IMR-90 (cell line): ENCODE results near the gene WNK1. TPM values are rescaled to one million over a fixed set of nuclear protein-coding genes. Genes with fewer than 3 reads are reported as not detected.

Experiments
- ATAC-seq: fragments of 200-7000 bp; cut with Tn5 transposase; 2 replicates; pipeline ENCODE4 v1.9.1; 2020; ENCODE audit warnings: low read depth, mild to moderate bottlenecking, moderate library complexity
- BruUV-seq: library from RNA; stranded (reverse); fragments of 400-500 nt; replicated peaks from 2 replicates; lab custom pipeline; 2021; lab: Mats Ljungman, UMichigan
- CTCF ChIA-PET: fragments of 300-600 bp; formaldehyde crosslinking; extraction: SDS; loops from one replicate; lab custom pipeline; 2021; ENCODE audit warnings: antibody characterized with exemption; lab: Yijun Ruan, JAX
- POLR2A ChIA-PET: fragments of 300-600 bp; sonication (Branson Sonifier 250); formaldehyde crosslinking; loops from one replicate; lab custom pipeline; 2022; ENCODE audit warnings: antibody characterized with exemption; ENCODE audit not compliant: unreplicated experiment; lab: Charles Lee
- DNase-seq: peaks from one replicate; pipeline ENCODE4 v3.0.0; 2013
- H2AFZ ChIP-seq: replicated peaks from 2 replicates; pipeline ENCODE3; 2013; ENCODE audit warnings: low read length, mild to moderate bottlenecking; ENCODE audit not compliant: poor library complexity
- H2AK5ac ChIP-seq: 2 replicates; pipeline ENCODE4 v1.6.1; 2013; ENCODE audit warnings: low read depth, low read length, inconsistent platforms
- H2AK9ac ChIP-seq: replicated peaks from 2 replicates; pipeline ENCODE3; 2013; ENCODE audit warnings: mild to moderate bottlenecking, low read depth, low read length, moderate library complexity; ENCODE audit not compliant: poor library complexity
- H2BK120ac ChIP-seq: 2 replicates; pipeline ENCODE4 v1.6.1; 2013; ENCODE audit warnings: low read depth, low read length, inconsistent platforms
- H2BK15ac ChIP-seq: 3 replicates; pipeline ENCODE4 v1.6.1; 2013; ENCODE audit warnings: low read depth, low read length, inconsistent platforms
- H2BK20ac ChIP-seq: 2 replicates; pipeline ENCODE4 v1.6.1; 2013; ENCODE audit warnings: low read depth, mild to moderate bottlenecking, inconsistent platforms, low read length, moderate library complexity
- H2BK5ac ChIP-seq: 2 replicates; pipeline ENCODE4 v1.6.1; 2013; ENCODE audit warnings: mild to moderate bottlenecking, low read depth, low read length, inconsistent platforms; ENCODE audit not compliant: poor library complexity, severe bottlenecking
- H3K14ac ChIP-seq: replicated peaks from 2 replicates; pipeline ENCODE4 v1.6.1; 2013; ENCODE audit warnings: low read depth, low read length, inconsistent platforms
- H3K18ac ChIP-seq: 2 replicates; pipeline ENCODE4 v1.6.1; 2013; ENCODE audit warnings: low read depth, low read length, control low read depth
- H3K23ac ChIP-seq: 2 replicates; pipeline ENCODE4 v1.6.1; 2013; ENCODE audit warnings: low read depth, low read length, inconsistent platforms
- H3K27ac ChIP-seq: 2 replicates; pipeline ENCODE4 v1.5.1; 2013; ENCODE audit warnings: mild to moderate bottlenecking, control low read depth, low read length; ENCODE audit not compliant: insufficient read depth
- H3K27me3 ChIP-seq: 2 replicates; pipeline ENCODE4 v1.6.1; 2013; ENCODE audit warnings: low read length; ENCODE audit not compliant: control insufficient read depth, insufficient read depth
- H3K36me3 ChIP-seq: 2 replicates; pipeline ENCODE4 v1.6.1; 2013; ENCODE audit warnings: low read length, mixed read lengths; ENCODE audit not compliant: control insufficient read depth, insufficient read depth
- H3K4ac ChIP-seq: 2 replicates; pipeline ENCODE4 v1.6.1; 2013; ENCODE audit warnings: low read depth, low read length, inconsistent platforms
- H3K4me1 ChIP-seq: 2 replicates; pipeline ENCODE4 v1.6.1; 2013; ENCODE audit warnings: low read length, mixed read lengths; ENCODE audit not compliant: control insufficient read depth, insufficient read depth
- H3K4me2 ChIP-seq: 2 replicates; pipeline ENCODE4 v1.6.1; 2013; ENCODE audit warnings: low read depth, mild to moderate bottlenecking, control low read depth, low read length, moderate library complexity
- H3K4me3 ChIP-seq: 2 replicates; pipeline ENCODE4 v1.5.1; 2013; ENCODE audit warnings: low read depth, mild to moderate bottlenecking, control low read depth, low read length, moderate library complexity; ENCODE audit not compliant: insufficient read depth
- H3K56ac ChIP-seq: 2 replicates; pipeline ENCODE4 v1.6.1; 2013; ENCODE audit warnings: low read length, inconsistent platforms; ENCODE audit not compliant: insufficient read depth; ENCODE audit errors: extremely low read depth
- H3K79me1 ChIP-seq, 2 experiments: 2 replicates each; pipeline ENCODE4 v1.6.1; 2013; ENCODE audit warnings: low read length in 2 of 2, inconsistent platforms in 1 of 2, low read depth in 1 of 2
- H3K9ac ChIP-seq: 2 replicates; pipeline ENCODE4 v1.6.1; 2013; ENCODE audit warnings: low read depth, low read length, control low read depth
- H3K9me1 ChIP-seq: 2 replicates; pipeline ENCODE4 v1.6.1; 2013; ENCODE audit warnings: low read length, inconsistent platforms; ENCODE audit not compliant: insufficient read depth
- H3K9me3 ChIP-seq: 2 replicates; pipeline ENCODE4 v1.6.1; 2013; ENCODE audit warnings: low read length; ENCODE audit not compliant: control insufficient read depth, insufficient read depth
- H4K20me1 ChIP-seq: 2 replicates; pipeline ENCODE4 v1.6.1; 2013; ENCODE audit warnings: low read length, inconsistent platforms; ENCODE audit not compliant: insufficient read depth
- H4K5ac ChIP-seq: 2 replicates; pipeline ENCODE4 v1.6.1; 2013; ENCODE audit warnings: mild to moderate bottlenecking, low read depth, low read length, control low read depth
- H4K8ac ChIP-seq, 2 experiments: 2 replicates each; pipeline ENCODE4 v1.6.1; 2013; ENCODE audit warnings: low read depth in 2 of 2, low read length in 2 of 2, control low read depth in 1 of 2, inconsistent platforms in 1 of 2
- H4K91ac ChIP-seq: 2 replicates; pipeline ENCODE4 v1.6.1; 2013; ENCODE audit warnings: low read depth, low read length, inconsistent platforms; ENCODE audit not compliant: insufficient read depth
- FOS ChIP-seq: fragments of 150-350 bp; IDR thresholded peaks from 2 replicates; pipeline ENCODE4 v1.6.1; 2016; ENCODE audit warnings: low read depth, low read length
- MAFK ChIP-seq: IDR thresholded peaks from 2 replicates; pipeline ENCODE4 v1.6.1; 2012; ENCODE audit warnings: low read depth, low read length, improper control_type of control experiment
- SMC3 ChIP-seq: fragments of 150-350 bp; IDR thresholded peaks from 2 replicates; pipeline ENCODE4 v1.6.1; 2016; ENCODE audit warnings: low read depth, mild to moderate bottlenecking, antibody characterized with exemption, low read length, moderate library complexity
- WGBS, 2 experiments: methylation state at CpG; one replicate each; pipeline versions ENCODE4 v1.1.5 to v1.1.7; 2013; ENCODE audit warnings: missing lambda C conversion rate in 2 of 2; ENCODE audit not compliant: insufficient read length in 1 of 2; ENCODE audit errors: extremely low coverage in 2 of 2; 5-methylcytosine and 5-hydroxymethylcytosine counted together
- dilution Hi-C: fragments of 300-500 bp; cut with HindIII; formaldehyde crosslinking; loops from one replicate; pipeline ENCODE4 v1.14.3; 2018; ENCODE audit warnings: low sequenced_read_pairs; ENCODE audit not compliant: unreplicated experiment
- in situ Hi-C: fragments of 300-500 bp; cut with MboI; formaldehyde crosslinking; loops from 3 replicates; pipeline ENCODE4 v1.14.3; 2019; ENCODE audit warnings: low sequenced_read_pairs, inconsistent platforms, mixed read lengths
- intact Hi-C: fragments of 100-400 bp; cut with micrococcal nuclease; formaldehyde crosslinking; loops from 2 replicates; pipeline ENCODE4 v1.10.0; 2022
- polyA plus RNA-seq, 3 experiments: library from polyadenylated mRNA; depleted of rRNA; stranded (reverse); fragments of >200 nt; gene quantifications; 2 replicates each; pipeline ENCODE4 v1.2.3, GENCODE V29; 2012; ENCODE audit warnings: low replicate concordance in 1 of 3
- total RNA-seq: library from RNA; depleted of rRNA; stranded (reverse); fragments of >200 nt; gene quantifications from 2 replicates; pipeline ENCODE4 v1.2.3, GENCODE V29; 2012
- TF ChIP-seq, protein P1 (sequence below): fragments of 150-350 bp; IDR thresholded peaks from 2 replicates; pipeline ENCODE4 v1.6.1; 2016; ENCODE audit warnings: low read depth, mild to moderate bottlenecking, low read length, moderate library complexity, borderline replicate concordance

WNK1 gene
- total and polyA plus RNA-seq, 2 of the 4 experiments (the other 2 are of a cell fraction): 36.9 to 42.8 TPM

GRCh38 chr12:863285-863684, 110.9 kb downstream of the WNK1 start:
- H3K4me2 ChIP-seq: no peak overlapping the region
- peaks cover 31% of the 10 kb centered on the region for H3K36me3 ChIP-seq
- H2AK5ac ChIP-seq: no peak overlapping the region
- H3K56ac ChIP-seq: no peak overlapping the region
- TF ChIP-seq, protein P1, sequence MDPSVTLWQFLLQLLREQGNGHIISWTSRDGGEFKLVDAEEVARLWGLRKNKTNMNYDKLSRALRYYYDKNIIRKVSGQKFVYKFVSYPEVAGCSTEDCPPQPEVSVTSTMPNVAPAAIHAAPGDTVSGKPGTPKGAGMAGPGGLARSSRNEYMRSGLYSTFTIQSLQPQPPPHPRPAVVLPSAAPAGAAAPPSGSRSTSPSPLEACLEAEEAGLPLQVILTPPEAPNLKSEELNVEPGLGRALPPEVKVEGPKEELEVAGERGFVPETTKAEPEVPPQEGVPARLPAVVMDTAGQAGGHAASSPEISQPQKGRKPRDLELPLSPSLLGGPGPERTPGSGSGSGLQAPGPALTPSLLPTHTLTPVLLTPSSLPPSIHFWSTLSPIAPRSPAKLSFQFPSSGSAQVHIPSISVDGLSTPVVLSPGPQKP: no peak
- TF ChIP-seq SMC3 (no peak), FOS (no peak), MAFK (peak; percentile 91)
- H3K4me1 ChIP-seq: 0 out of 2 replicates have a peak, but pooled peaks cover under 1% of the 10 kb centered on the region
- H3K9me3 ChIP-seq: no peaks in the 10 kb centered on the region
- H4K8ac ChIP-seq: no peak overlapping the region
- H4K91ac ChIP-seq: no peak overlapping the region
- dilution Hi-C loops (no loop called here), intact Hi-C loops (no loop called here), in situ Hi-C loops (no loop called here)
- no TSS peak for BruUV-seq
- H2BK20ac ChIP-seq: no peak overlapping the region
- H2AFZ ChIP-seq: no peak overlapping the region
- H4K5ac ChIP-seq: no peak overlapping the region
- ChIA-PET POLR2A (no interaction called here), CTCF (interaction anchor here (0.6 kb wide), 1 partner anchor 103 kb away, joined by 8 read pairs; no protein-coding TSS in a partner anchor)
- H3K23ac ChIP-seq: no peak overlapping the region
- no peak overlapping the region for H2BK120ac ChIP-seq
- H3K9me1 ChIP-seq: no peaks in the 10 kb centered on the region; the same call in 1 of the 2 replicates
- no peak overlapping the region for H2BK5ac ChIP-seq
- no peak overlapping the region for H2BK15ac ChIP-seq
- H4K20me1 ChIP-seq: no peaks in the 10 kb centered on the region
- ATAC-seq (no peak), DNase-seq (no peak)
- H3K27ac ChIP-seq: no peak overlapping the region
- no peak overlapping the region for H3K4ac ChIP-seq
- no peak overlapping the region for H3K9ac ChIP-seq
- no peak overlapping the region for H3K4me3 ChIP-seq
- no peaks in the 10 kb centered on the region for H3K27me3 ChIP-seq
- no CpG with 5 or more reads among the region's 1 CpG for WGBS, 2 experiments
- H3K14ac ChIP-seq: no peak overlapping the region
- peaks cover 3 to 12% of the 10 kb centered on the region in 2 experiments; a peak in 2 of 4 replicates for H3K79me1 ChIP-seq
- no peak overlapping the region for H3K18ac ChIP-seq
- H2AK9ac ChIP-seq: no peak overlapping the region
